HG02759 (cell line): Measurements from ENCODE around the gene RAD51B.

Experiments
- ATAC-seq: cut with Tn5 transposase; IDR thresholded peaks from one replicate; pipeline ENCODE4 v1.9.1; 2021; ENCODE audit warnings: mild to moderate bottlenecking, moderate library complexity; ENCODE audit not compliant: unreplicated experiment

The RAD51B gene

GRCh38 chr14:68739701-68740100 lies 920.1 kb downstream of the RAD51B start:
- no peak for ATAC-seq

- ATAC-seq, result no peak
Observed at GRCh38 chr14:68740788-68741476, 921.4 kb downstream of the RAD51B start.

DNA sequence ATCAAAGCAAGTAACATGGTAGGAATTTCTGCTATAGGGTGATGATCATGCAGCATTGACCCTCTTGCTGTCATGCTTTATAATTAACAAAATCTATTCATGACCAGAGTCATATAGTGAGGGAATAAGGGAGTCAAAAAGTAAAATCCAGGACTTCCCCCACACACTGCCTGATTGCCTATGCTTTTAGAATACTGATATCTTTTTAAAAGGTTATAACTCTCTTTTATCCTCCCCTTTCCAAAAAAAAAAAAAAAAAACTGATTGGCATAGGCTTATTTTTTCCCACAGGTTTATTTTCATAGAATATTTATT lies 921.9 kb downstream of the RAD51B start:
- no peak for ATAC-seq

DNA sequence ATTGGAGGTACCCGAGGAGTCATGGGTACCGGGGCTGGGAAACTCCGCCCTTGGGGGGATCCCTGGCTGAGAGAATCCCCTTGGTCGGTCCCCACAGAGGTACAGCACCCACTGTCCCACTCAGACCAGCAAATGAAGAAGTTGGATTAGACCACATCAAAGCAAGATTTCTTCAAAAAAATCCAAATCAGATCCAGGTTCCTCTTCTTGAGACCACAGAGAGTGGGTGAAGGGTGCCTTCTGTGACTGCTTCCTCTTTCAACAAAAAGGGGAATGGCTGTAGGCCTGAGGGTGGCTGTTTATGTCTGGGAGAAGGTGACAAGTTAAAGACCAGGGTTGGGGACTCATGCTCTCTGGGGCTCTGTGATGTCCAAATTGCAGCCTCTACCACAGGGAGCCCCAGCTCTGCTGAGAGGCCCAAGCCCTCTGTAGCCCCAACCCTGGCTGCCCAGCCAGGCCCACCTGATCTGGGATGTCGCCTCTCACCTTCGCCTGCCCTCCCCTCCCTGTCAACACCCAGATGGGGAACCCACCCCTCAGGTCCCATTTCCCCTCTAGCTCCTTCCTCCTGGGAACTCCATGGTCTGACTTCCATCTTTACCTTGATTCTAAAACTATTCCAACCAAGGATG lies 922.4 kb downstream of the RAD51B start:
- peak; percentile 87 for ATAC-seq

GRCh38 chr14:68744613-68745012 lies 925.0 kb downstream of the RAD51B start:
- no peak for ATAC-seq

DNA sequence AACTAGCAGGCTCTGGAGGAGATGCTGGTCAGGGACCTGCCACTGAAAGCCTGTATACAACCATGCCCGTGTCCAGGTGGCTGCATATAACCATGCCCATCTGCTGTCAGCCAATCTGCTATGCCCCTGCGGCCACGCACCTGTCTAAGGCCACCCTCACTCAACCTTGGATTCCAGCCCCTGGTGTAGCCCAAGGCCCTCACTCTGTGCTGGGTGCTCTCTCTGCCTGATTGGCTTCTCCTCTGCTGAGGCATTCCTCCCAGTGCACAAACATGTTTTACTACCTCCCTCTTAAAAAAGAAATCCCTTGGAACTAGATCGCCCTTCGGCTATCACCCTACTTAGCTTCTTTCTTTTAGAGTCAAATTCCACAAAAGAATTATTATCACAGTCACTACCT lies 927.8 kb downstream of the RAD51B start:
- ATAC-seq, result no peak

GRCh38 chr14:68748260-68748659 lies 928.7 kb downstream of the RAD51B start:
- ATAC-seq, result no peak

- ATAC-seq, result no peak
Observed at GRCh38 chr14:68748691-68749090, 929.1 kb downstream of the RAD51B start.

GRCh38 chr14:68749487-68750475 lies 930.2 kb downstream of the RAD51B start:
- no peak for ATAC-seq

DNA sequence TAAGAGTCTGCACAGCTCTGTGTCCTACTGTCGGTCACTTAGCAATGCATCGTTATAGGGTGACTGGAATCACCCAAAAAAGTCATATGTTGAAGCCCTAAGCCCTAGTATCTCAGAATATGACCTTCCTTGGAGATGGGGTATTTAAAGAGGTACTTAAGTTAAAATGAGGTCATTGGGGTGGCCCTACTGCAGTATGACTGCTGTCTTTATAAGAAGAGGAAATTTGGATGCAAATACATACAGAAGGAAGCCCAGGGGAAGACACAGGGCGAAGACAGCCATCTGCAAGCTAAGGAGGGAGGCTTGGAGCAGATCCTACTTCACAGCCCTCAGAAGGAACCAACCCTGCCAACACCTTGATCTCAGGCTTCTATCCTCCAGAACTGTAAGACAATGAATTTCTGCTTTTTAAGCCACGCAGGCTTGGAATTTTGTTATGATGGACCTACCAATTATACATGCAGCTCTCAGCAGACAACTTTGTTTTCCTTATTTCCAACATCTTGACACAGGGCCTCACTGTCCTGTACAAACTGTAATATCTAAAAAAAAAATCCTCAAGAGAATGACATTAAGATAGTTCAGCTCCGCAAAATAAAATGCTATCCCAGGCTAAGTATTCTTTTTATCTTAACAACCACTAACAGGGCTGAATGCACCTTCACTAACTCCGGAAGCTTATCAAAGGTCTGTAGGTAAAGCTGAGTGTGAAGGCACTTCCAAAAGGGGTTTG lies 932.9 kb downstream of the RAD51B start:
- ATAC-seq, result no peak

GRCh38 chr14:68753690-68754089 lies 934.1 kb downstream of the RAD51B start:
- ATAC-seq, result no peak

- no peak for ATAC-seq
Observed at GRCh38 chr14:68755016-68755353, 935.4 kb downstream of the RAD51B start.

GRCh38 chr14:68756000-68756481 lies 936.5 kb downstream of the RAD51B start:
- ATAC-seq, result no peak

DNA sequence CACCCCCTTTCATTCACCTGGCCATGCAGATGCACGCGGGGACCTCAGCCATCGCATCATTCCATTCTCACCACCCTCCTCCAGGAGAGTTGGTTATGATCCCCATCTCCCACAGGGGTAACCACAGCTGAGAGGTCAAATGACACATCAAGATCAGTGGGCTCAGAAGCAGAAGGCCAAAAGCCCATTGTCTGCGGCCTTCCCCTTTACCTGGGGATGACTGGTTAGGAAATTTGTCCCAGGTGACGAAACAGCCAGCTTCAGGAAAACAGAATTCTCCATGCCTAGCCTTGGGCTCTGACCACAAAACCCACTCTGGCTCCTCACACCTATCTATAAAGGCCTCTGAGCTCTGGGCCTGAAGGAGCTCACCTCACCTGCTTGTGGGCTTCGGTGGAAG lies 937.2 kb downstream of the RAD51B start:
- no peak for ATAC-seq

DNA sequence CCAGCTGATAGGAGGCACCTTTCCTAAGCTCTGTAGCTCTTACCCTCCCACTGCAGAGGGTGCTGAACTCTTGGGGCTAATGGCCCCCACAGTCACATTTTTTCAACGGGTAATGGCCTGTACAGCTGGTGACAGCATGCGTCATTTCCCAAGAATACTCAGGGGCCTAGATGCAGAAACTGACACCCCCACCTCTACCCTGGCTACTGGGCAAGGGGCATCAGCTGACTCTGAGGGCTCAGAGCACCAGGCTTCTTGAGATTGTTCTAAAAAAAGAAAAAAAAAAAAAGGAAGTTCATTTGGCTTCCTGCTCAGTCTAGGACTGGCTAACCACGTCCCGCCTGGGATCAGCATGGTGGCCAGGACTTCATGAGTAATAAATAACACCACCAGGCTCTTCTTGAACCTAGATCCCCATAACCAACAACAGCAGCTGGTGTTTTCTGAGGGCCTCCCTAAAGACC lies 938.1 kb downstream of the RAD51B start:
- ATAC-seq, result no peak

DNA sequence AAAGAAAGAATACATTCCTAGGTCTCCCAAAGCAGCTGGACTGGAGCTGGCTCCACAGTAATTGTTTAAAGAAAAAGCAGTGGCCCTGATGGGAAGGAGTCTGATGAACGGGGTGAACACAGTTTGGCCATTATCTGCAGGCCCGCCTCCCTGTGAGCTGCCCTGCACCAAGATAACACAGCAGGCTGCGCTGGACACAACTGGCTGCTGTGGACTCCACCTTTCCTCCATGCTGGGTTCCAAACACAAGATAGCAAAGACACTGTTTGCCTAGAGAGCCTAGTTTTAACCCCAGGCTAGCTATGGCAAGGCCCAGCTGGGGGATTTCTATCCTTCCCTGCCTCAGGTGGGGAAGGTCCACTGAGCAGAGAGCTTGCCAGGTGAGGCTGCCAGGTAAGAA lies 938.7 kb downstream of the RAD51B start:
- ATAC-seq, result no peak

GRCh38 chr14:68759017-68759560 lies 939.5 kb downstream of the RAD51B start:
- no peak for ATAC-seq

GRCh38 chr14:68759937-68760336 lies 940.4 kb downstream of the RAD51B start:
- no peak for ATAC-seq

GRCh38 chr14:68760761-68761160 lies 941.2 kb downstream of the RAD51B start:
- no peak for ATAC-seq

GRCh38 chr14:68761391-68761790 lies 941.8 kb downstream of the RAD51B start:
- ATAC-seq, result no peak
